OCI-LY3 (cell line): ENCODE results near the gene TOR4A.

Source experiments
- EZH2phosphoT487 ChIP-seq: fragments of 200-600 bp; shearing (Covaris generic); IDR thresholded peaks from 2 replicates; pipeline ENCODE4 v1.6.1; 2018; ENCODE audit warnings: antibody characterized with exemption, mixed run types, low read depth
- TF ChIP-seq, protein P1 (sequence below): fragments of 200-600, 300-600 bp; sonication (generic); IDR thresholded peaks from 2 replicates; pipeline ENCODE4 v1.5.1; 2014; ENCODE audit warnings: antibody characterized with exemption, low read length, low read depth

DNA sequence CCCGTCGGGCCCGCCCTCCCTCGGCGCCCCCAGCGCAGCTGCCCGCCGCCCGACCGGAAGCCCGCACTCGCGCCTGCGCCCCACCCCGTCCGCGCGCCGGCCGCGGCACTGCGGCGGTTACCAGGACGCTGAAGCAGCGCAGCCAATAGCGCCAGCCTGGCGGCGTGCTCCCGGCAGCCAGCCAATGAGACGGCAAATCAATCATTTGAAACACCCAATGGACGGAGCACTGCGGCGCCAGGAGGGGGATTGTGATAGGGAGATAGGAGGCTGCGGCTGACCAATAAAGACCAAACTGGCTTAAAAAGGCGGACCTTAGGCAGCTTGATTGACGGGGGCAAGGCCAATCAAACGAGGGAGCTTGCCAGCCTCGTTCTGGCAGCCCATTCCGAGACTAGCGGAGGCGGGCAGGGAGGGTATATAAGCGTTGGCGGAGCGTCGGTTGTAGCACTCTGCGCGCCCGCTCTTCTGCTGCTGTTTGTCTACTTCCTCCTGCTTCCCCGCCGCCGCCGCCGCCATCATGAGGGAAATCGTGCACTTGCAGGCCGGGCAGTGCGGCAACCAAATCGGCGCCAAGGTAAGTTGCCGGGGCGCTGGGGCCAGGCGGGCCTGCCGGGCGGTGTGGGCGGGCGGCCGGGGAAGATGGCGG lies 36.6 kb upstream of the TOR4A start, which contains the start of gene TUBB4B:
- TF ChIP-seq, protein P1, sequence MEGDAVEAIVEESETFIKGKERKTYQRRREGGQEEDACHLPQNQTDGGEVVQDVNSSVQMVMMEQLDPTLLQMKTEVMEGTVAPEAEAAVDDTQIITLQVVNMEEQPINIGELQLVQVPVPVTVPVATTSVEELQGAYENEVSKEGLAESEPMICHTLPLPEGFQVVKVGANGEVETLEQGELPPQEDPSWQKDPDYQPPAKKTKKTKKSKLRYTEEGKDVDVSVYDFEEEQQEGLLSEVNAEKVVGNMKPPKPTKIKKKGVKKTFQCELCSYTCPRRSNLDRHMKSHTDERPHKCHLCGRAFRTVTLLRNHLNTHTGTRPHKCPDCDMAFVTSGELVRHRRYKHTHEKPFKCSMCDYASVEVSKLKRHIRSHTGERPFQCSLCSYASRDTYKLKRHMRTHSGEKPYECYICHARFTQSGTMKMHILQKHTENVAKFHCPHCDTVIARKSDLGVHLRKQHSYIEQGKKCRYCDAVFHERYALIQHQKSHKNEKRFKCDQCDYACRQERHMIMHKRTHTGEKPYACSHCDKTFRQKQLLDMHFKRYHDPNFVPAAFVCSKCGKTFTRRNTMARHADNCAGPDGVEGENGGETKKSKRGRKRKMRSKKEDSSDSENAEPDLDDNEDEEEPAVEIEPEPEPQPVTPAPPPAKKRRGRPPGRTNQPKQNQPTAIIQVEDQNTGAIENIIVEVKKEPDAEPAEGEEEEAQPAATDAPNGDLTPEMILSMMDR, result no peak
- no peak for TF ChIP-seq EZH2phosphoT487
